Endothelial cell of umbilical vein (primary cell): ENCODE data around the gene PLXNB1. TPM values are rescaled to one million over a fixed set of nuclear protein-coding genes. Genes with fewer than 3 reads are reported as not detected.
A peak's percentile ranks its signal among the peaks of the same experiment; 100 is the strongest.

Experiments used
- Bru-seq: library from RNA; stranded (reverse); fragments of 400-500 nt; gene quantifications from one replicate; lab custom pipeline; 2021; lab: Mats Ljungman, UMichigan
- BruChase-seq, 2 experiments: library from RNA; stranded (reverse); fragments of 400-500 nt; gene quantifications; one replicate each; lab custom pipeline; 2021; lab: Mats Ljungman, UMichigan
- BruUV-seq: library from RNA; stranded (reverse); fragments of 400-500 nt; replicated peaks from 2 replicates; lab custom pipeline; 2021; lab: Mats Ljungman, UMichigan
- CTCF ChIA-PET: fragments of 300-600, 350-600 bp; sonication (Branson Sonifier 250); formaldehyde crosslinking; loops from one replicate; lab custom pipeline; 2021; ENCODE audit warnings: antibody characterized with exemption, inconsistent platforms; lab: Charles Lee
- POLR2A ChIA-PET: fragments of 300-600, 350-600 bp; sonication (Branson Sonifier 250); formaldehyde crosslinking; loops from one replicate; lab custom pipeline; 2021; ENCODE audit warnings: antibody characterized with exemption, inconsistent platforms; lab: Charles Lee
- DNase-seq: peaks from one replicate; pipeline ENCODE4 v3.0.0-alpha.2; 2011; ENCODE audit warnings: low read depth, low spot score
- FAIRE-seq: peaks from 2 replicates; lab custom pipeline; 2011; peaks lifted over from hg19 to GRCh38; lab: Jason Lieb, UNC
- H2AFZ ChIP-seq: 2 replicates; pipeline ENCODE4 v1.6.0; 2012; ENCODE audit warnings: low read depth, low read length, control low read depth, inconsistent platforms
- H3K27ac ChIP-seq: 2 replicates; pipeline ENCODE4 v1.5.1; 2011; ENCODE audit warnings: low read depth, mild to moderate bottlenecking, control low read depth, low read length, moderate library complexity; ENCODE audit not compliant: insufficient read depth
- H3K27me3 ChIP-seq, 2 experiments: 2 replicates each; pipeline versions ENCODE4 v1.6.0 to v1.6.1; 2011; ENCODE audit warnings: low read length in 2 of 2, mixed read lengths in 1 of 2; ENCODE audit not compliant: control insufficient read depth in 2 of 2, insufficient read depth in 2 of 2
- H3K36me3 ChIP-seq, 2 experiments: 2 replicates in 1 of 2; 3 replicates in 1 of 2; pipeline ENCODE4 v1.5.1; 2011; ENCODE audit warnings: low read length in 2 of 2, mild to moderate bottlenecking in 1 of 2, moderate library complexity in 1 of 2; ENCODE audit not compliant: control insufficient read depth in 2 of 2, insufficient read depth in 2 of 2; ENCODE audit errors: extremely low read depth in 1 of 2
- H3K4me1 ChIP-seq: 3 replicates; pipeline ENCODE4 v1.5.1; 2011; ENCODE audit warnings: mild to moderate bottlenecking, low read length; ENCODE audit not compliant: control insufficient read depth, insufficient read depth; ENCODE audit errors: extremely low read depth
- H3K4me2 ChIP-seq: 2 replicates; pipeline ENCODE4 v1.6.1; 2011; ENCODE audit warnings: low read length, control low read depth, mixed read lengths; ENCODE audit not compliant: insufficient read depth
- H3K4me3 ChIP-seq, 3 experiments: fragments of 200-600 bp in 1 of 3; sonication (generic), shearing (Covaris generic) in 1 of 3; replicated peaks in 1 of 3; 2 replicates each; pipeline ENCODE4 v1.5.1; 2011 to 2016; ENCODE audit warnings: control low read depth in 3 of 3, low read length in 3 of 3, mild to moderate bottlenecking in 2 of 3, inconsistent platforms in 1 of 3, low read depth in 1 of 3, moderate library complexity in 1 of 3; ENCODE audit not compliant: insufficient read depth in 1 of 3
- H3K79me2 ChIP-seq: 2 replicates; pipeline ENCODE4 v1.6.0; 2012; ENCODE audit warnings: low read length, inconsistent platforms; ENCODE audit not compliant: control insufficient read depth, insufficient read depth
- H3K9ac ChIP-seq: replicated peaks from 2 replicates; pipeline ENCODE3; 2011; ENCODE audit warnings: low read length, control low read depth; ENCODE audit not compliant: insufficient read depth; ENCODE audit errors: extremely low read depth
- H3K9me1 ChIP-seq: replicated peaks from 3 replicates; pipeline ENCODE4 v1.6.0; 2011; ENCODE audit warnings: mild to moderate bottlenecking, low read length; ENCODE audit not compliant: control insufficient read depth, insufficient read depth; ENCODE audit errors: extremely low read depth
- H3K9me3 ChIP-seq: replicated peaks from 2 replicates; pipeline ENCODE4 v1.5.1; 2012; ENCODE audit warnings: low read length, inconsistent platforms; ENCODE audit not compliant: control insufficient read depth, insufficient read depth
- H4K20me1 ChIP-seq: replicated peaks from 2 replicates; pipeline ENCODE3; 2011; ENCODE audit warnings: mild to moderate bottlenecking, low read length; ENCODE audit not compliant: control insufficient read depth, insufficient read depth; ENCODE audit errors: extremely low read depth
- CTCF ChIP-seq, 2 donors: IDR thresholded peaks; 1 replicate in 1 of 2; 2 replicates in 1 of 2; pipeline ENCODE4 v1.5.1; 2011; ENCODE audit warnings: low read length in 2 of 2, mild to moderate bottlenecking in 2 of 2, moderate library complexity in 2 of 2, control low read depth in 1 of 2, inconsistent platforms in 1 of 2, low read depth in 1 of 2; ENCODE audit not compliant: insufficient read depth in 1 of 2; ENCODE audit errors: extremely low read depth in 1 of 2
- FOS ChIP-seq: IDR thresholded peaks from 2 replicates; pipeline ENCODE4 v1.6.1; 2011; ENCODE audit warnings: mild to moderate bottlenecking, low read length, moderate library complexity, borderline replicate concordance; ENCODE audit not compliant: insufficient read depth
- GATA2 ChIP-seq: IDR thresholded peaks from 2 replicates; pipeline ENCODE4 v1.7.0; 2011; ENCODE audit warnings: low read depth, mild to moderate bottlenecking, moderate library complexity, mixed read lengths, low read length; ENCODE audit not compliant: insufficient read length, insufficient read depth
- POLR2AphosphoS5 ChIP-seq: IDR thresholded peaks from 2 replicates; pipeline ENCODE4 v1.6.1; 2012; ENCODE audit warnings: low read depth, mild to moderate bottlenecking, control low read depth, low read length, moderate library complexity; ENCODE audit not compliant: insufficient read depth
- dilution Hi-C: fragments of 300-500 bp; cut with MboI; formaldehyde crosslinking; loops from one replicate; pipeline ENCODE4 v1.15.0; 2019; ENCODE audit warnings: low sequenced_read_pairs; ENCODE audit not compliant: extremely low pct_ligation_motif_present
- intact Hi-C: fragments of 100-400 bp; cut with micrococcal nuclease; formaldehyde crosslinking; loops from one replicate; pipeline ENCODE4 v1.10.0; 2022
- long read RNA-seq: library from polyadenylated mRNA; stranded (forward); transcript quantifications from one replicate; pipeline ENCODE4 v2.0.0, GENCODE V29; 2021
- polyA minus RNA-seq, 3 experiments: library from RNA; depleted of rRNA, polyadenylated mRNA; stranded (reverse); fragments of >200 nt; gene quantifications; 1 replicate in 1 of 3; 2 replicates in 2 of 3; pipeline ENCODE4 v1.2.3, GENCODE V29; 2011
- polyA plus RNA-seq, 4 experiments: library from polyadenylated mRNA; depleted of rRNA in 3 of 4; stranded (reverse) in 3 of 4; unstranded in 1 of 4; fragments of >200 nt; gene quantifications; 2 replicates each; pipeline versions ENCODE4 v1.2.1 to v1.2.3, GENCODE V29; 2011 to 2012; ENCODE audit warnings: missing spikeins in 1 of 4
- total RNA-seq: library from RNA; stranded (reverse); gene quantifications from 2 replicates; pipeline ENCODE4 v1.2.3, GENCODE V29; 2021
- TF ChIP-seq, protein P1 (sequence below): IDR thresholded peaks from 2 replicates; pipeline ENCODE4 v1.6.1; 2011; ENCODE audit not compliant: insufficient read depth, insufficient read length

PLXNB1 gene, protein sequence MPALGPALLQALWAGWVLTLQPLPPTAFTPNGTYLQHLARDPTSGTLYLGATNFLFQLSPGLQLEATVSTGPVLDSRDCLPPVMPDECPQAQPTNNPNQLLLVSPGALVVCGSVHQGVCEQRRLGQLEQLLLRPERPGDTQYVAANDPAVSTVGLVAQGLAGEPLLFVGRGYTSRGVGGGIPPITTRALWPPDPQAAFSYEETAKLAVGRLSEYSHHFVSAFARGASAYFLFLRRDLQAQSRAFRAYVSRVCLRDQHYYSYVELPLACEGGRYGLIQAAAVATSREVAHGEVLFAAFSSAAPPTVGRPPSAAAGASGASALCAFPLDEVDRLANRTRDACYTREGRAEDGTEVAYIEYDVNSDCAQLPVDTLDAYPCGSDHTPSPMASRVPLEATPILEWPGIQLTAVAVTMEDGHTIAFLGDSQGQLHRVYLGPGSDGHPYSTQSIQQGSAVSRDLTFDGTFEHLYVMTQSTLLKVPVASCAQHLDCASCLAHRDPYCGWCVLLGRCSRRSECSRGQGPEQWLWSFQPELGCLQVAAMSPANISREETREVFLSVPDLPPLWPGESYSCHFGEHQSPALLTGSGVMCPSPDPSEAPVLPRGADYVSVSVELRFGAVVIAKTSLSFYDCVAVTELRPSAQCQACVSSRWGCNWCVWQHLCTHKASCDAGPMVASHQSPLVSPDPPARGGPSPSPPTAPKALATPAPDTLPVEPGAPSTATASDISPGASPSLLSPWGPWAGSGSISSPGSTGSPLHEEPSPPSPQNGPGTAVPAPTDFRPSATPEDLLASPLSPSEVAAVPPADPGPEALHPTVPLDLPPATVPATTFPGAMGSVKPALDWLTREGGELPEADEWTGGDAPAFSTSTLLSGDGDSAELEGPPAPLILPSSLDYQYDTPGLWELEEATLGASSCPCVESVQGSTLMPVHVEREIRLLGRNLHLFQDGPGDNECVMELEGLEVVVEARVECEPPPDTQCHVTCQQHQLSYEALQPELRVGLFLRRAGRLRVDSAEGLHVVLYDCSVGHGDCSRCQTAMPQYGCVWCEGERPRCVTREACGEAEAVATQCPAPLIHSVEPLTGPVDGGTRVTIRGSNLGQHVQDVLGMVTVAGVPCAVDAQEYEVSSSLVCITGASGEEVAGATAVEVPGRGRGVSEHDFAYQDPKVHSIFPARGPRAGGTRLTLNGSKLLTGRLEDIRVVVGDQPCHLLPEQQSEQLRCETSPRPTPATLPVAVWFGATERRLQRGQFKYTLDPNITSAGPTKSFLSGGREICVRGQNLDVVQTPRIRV (N-terminal part only)
- total RNA-seq (43.0 and 43.1 TPM in 2 replicates), polyA plus RNA-seq (45.2 and 47.5 TPM in 2 replicates), polyA minus RNA-seq (52.5 and 60.1 TPM in 2 replicates), Bru-seq, nascent RNA (percentile 45 among the genes with signal in this experiment), BruChase-seq, experiment 1, labeled RNA remaining after a 6-hour chase (percentile 79 among the genes with signal in this experiment), BruChase-seq, experiment 2, labeled RNA remaining after a 2-hour chase (percentile 73 among the genes with signal in this experiment)
- 18.3 and 23.0 TPM in 2 replicates for polyA plus RNA-seq (2011; cell fraction: cytosol; rRNA removed)
- polyA plus RNA-seq (2011; cell fraction: nucleus; rRNA removed), result 262 and 302 TPM in 2 replicates
- 25.8 and 32.9 TPM in 2 replicates for polyA plus RNA-seq (2012)
- 27.2 TPM for polyA minus RNA-seq (2011; cell fraction: cytosol; rRNA and poly(A)+ RNA removed)
- 66.9 and 99.7 TPM in 2 replicates for polyA minus RNA-seq (2011; cell fraction: nucleus; rRNA and poly(A)+ RNA removed)
- long read RNA-seq, full-length matches to known transcripts, result 2 of 36 reads
- long read RNA-seq, partial matches to known transcripts, result 17 of 36 reads
- long read RNA-seq, other reads (novel, unspliced or antisense), result 17 of 36 reads

GRCh38 chr3:48429960-48430707 is at the start of gene PLXNB1:
TSS of gene PLXNB1 (minus strand) at chr3:48430086. CDS start at chr3:48424611, 5,475 bp downstream.
- Histone ChIP-seq H3K4me2 (peak within 1 kb of the TSS; percentile 53), H3K36me3 (peaks cover 0 to 9% of the 10 kb centered on the region in 2 experiments), H4K20me1 (no peaks in the 10 kb centered on the region), H3K9me1 (no peaks in the 10 kb centered on the region), H3K9me3 (no peaks in the 10 kb centered on the region), H3K27ac (peak within 1 kb of the TSS; percentile 33), H3K9ac (peak within 1 kb of the TSS; percentile 75), H3K27me3 (no peaks in the 10 kb centered on the region), H3K79me2 (no peaks in the 10 kb centered on the region), H3K4me3 (peak within 1 kb of the TSS; percentile 49 to 74 (median 62)), H2AFZ (peak within 1 kb of the TSS; percentile 86), H3K4me1 (peaks cover 10% of the 10 kb centered on the region)
- FAIRE-seq (no peak), DNase-seq (peak; percentile 14)
- TF ChIP-seq POLR2AphosphoS5 (no peak), CTCF (IDR thresholded peaks at IDR 0.05; ENCODE audit: extremely low read depth in 1 of 2, insufficient read depth in 1 of 2, low read depth in 1 of 2, low read length in 2 of 2) (no peak), GATA2 (no peak), FOS (no peak)
- TF ChIP-seq, protein P1, sequence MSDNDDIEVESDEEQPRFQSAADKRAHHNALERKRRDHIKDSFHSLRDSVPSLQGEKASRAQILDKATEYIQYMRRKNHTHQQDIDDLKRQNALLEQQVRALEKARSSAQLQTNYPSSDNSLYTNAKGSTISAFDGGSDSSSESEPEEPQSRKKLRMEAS, result no peak
- BruUV-seq, result TSS peak; percentile 51
- intact Hi-C loops, result no loop called here
- dilution Hi-C loops, result no loop called here
- ChIA-PET CTCF (interaction anchor here (2.3 to 10.4 kb wide), 3 partner anchors 30 to 236 kb away, joined by 9 to 723 read pairs (median 94); no protein-coding TSS in a partner anchor), POLR2A (interaction anchor here (1.4 kb wide), 1 partner anchor 10 kb away, joined by 5 read pairs; no protein-coding TSS in a partner anchor)
